ENCODE results near the gene MARK4.

GRCh38 chr19:45250216-45250831, 747 bp upstream of the MARK4 start:
- TF ChIP-seq, protein P1, sequence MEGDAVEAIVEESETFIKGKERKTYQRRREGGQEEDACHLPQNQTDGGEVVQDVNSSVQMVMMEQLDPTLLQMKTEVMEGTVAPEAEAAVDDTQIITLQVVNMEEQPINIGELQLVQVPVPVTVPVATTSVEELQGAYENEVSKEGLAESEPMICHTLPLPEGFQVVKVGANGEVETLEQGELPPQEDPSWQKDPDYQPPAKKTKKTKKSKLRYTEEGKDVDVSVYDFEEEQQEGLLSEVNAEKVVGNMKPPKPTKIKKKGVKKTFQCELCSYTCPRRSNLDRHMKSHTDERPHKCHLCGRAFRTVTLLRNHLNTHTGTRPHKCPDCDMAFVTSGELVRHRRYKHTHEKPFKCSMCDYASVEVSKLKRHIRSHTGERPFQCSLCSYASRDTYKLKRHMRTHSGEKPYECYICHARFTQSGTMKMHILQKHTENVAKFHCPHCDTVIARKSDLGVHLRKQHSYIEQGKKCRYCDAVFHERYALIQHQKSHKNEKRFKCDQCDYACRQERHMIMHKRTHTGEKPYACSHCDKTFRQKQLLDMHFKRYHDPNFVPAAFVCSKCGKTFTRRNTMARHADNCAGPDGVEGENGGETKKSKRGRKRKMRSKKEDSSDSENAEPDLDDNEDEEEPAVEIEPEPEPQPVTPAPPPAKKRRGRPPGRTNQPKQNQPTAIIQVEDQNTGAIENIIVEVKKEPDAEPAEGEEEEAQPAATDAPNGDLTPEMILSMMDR (IDR thresholded peaks at IDR 0.05), result no peak
- no peak for TF ChIP-seq POLR2A (IDR thresholded peaks at IDR 0.05; ENCODE audit: low read depth)
